ENCODE results near the gene PROZ.

GRCh38 chr13:113176280-113176679, 17.8 kb downstream of the PROZ start:
- TF ChIP-seq CTCF (tag by site-specific recombination; IDR thresholded peaks at IDR 0.05) = no peak
- no peak for TF ChIP-seq ZNF792 (tag by site-specific recombination; IDR thresholded peaks at IDR 0.05)
- no peak for TF ChIP-seq ZNF138 (tag by site-specific recombination; IDR thresholded peaks at IDR 0.05; ENCODE audit: borderline replicate concordance)
- no peak for TF ChIP-seq ZNF660 (tag by site-specific recombination; IDR thresholded peaks at IDR 0.05)
- no peak for TF ChIP-seq PATZ1 (tag by site-specific recombination; IDR thresholded peaks at IDR 0.05)
- no peak for TF ChIP-seq ZNF121 (tag by site-specific recombination; IDR thresholded peaks at IDR 0.05)
- no peak for TF ChIP-seq KLF8 (tag by site-specific recombination; IDR thresholded peaks at IDR 0.05)
- TF ChIP-seq ZNF292 (tag by site-specific recombination; IDR thresholded peaks at IDR 0.05; ENCODE audit: borderline replicate concordance, low read depth) = no peak
- no peak for TF ChIP-seq KLF9 (tag by site-specific recombination; IDR thresholded peaks at IDR 0.05; ENCODE audit: low read depth)
- no peak for TF ChIP-seq KLF16 (tag by site-specific recombination; IDR thresholded peaks at IDR 0.05)
- TF ChIP-seq ATF2 (tag by site-specific recombination; IDR thresholded peaks at IDR 0.05; ENCODE audit: low read depth) = no peak
- no peak for TF ChIP-seq ZEB2 (tag by site-specific recombination; IDR thresholded peaks at IDR 0.05)
- TF ChIP-seq ZNF311 (tag by site-specific recombination; IDR thresholded peaks at IDR 0.05; ENCODE audit: borderline replicate concordance) = no peak
